ENCODE results near the gene PDE2A.

The PDE2A gene

GRCh38 chr11:72685560-72686480, 11.6 kb upstream of the PDE2A start:
- Histone ChIP-seq H3K27me3 (ENCODE audit: insufficient read depth, low read length) (no peaks in the 10 kb centered on the region), H3K4me1 (ENCODE audit: insufficient read depth, low read length) (peaks cover 9% of the 10 kb centered on the region), H3K9me3 (ENCODE audit: low read length) (no peaks in the 10 kb centered on the region), H2AFZ (ENCODE audit: low read depth, low read length) (no peak overlapping the region), H3K36me3 (ENCODE audit: insufficient read depth, low read length) (peaks cover 11% of the 10 kb centered on the region), H3K4me3 (ENCODE audit: low read length) (no peak overlapping the region)

GRCh38 chr11:72684236-72684912, 10.2 kb upstream of the PDE2A start:
- Histone ChIP-seq H2AFZ (ENCODE audit: low read depth, low read length) (no peak overlapping the region), H3K27me3 (ENCODE audit: insufficient read depth, low read length) (no peaks in the 10 kb centered on the region)

DNA sequence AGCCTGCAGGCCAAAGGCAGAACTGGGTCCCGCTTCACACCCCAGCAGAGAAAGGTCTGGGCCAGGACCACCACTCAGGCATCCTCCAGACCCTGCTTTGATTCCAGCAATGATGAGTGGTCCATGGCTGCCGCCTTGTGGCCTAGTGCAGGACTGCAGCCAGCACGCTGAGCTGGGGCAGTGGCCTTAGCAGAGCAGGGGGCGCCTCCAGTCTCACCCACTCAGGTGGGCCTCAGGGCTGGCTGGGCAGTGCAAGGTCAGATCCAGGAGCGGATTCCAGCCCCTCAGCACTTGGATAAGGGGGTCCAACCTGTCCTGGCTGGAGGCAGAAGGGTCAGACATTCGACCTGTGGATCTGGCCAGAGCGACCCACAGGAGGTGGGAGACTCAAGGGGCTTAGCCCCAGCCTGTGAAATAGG, 9.6 kb upstream of the PDE2A start:
- peaks cover 8% of the 10 kb centered on the region for H3K36me3 ChIP-seq (ENCODE audit: insufficient read depth, low read length)
- H3K27me3 ChIP-seq (ENCODE audit: insufficient read depth, low read length), result peaks cover 3% of the 10 kb centered on the region
- peaks cover 9% of the 10 kb centered on the region for H3K4me1 ChIP-seq (ENCODE audit: insufficient read depth, low read length)
- no peaks in the 10 kb centered on the region for H3K9me3 ChIP-seq (ENCODE audit: low read length)
- H3K4me3 ChIP-seq (ENCODE audit: low read length), result no peak overlapping the region
- H2AFZ ChIP-seq (ENCODE audit: low read depth, low read length), result no peak overlapping the region

More at GRCh38 chr11:72684236-72684912, 10.2 kb upstream of the PDE2A start:
- H3K36me3 ChIP-seq (ENCODE audit: insufficient read depth, low read length), result peaks cover 8% of the 10 kb centered on the region
- peaks cover 9% of the 10 kb centered on the region for H3K4me1 ChIP-seq (ENCODE audit: insufficient read depth, low read length)
- no peak overlapping the region for H3K4me3 ChIP-seq (ENCODE audit: low read length)
- H3K9me3 ChIP-seq (ENCODE audit: low read length), result no peaks in the 10 kb centered on the region

DNA sequence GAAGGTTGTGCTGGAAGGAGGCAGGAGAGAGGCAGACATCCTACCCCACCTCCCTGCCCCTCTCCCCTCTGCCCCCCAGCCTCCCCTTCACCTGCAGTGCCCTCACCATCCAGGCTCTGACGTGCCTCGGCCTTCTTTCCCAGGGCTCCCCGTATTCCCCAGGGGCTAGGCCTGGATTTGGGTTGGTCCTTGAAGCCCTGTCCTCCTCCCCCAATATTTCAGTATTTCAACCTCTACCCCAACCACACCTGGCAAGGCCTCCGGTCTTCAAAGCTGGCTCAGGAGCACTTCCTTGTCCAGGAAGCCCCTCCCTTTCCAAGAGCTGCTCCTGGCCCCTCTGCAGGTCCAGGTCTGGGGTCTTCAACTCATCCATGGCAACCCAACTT, 8.6 kb upstream of the PDE2A start:
- Histone ChIP-seq H2AFZ (ENCODE audit: low read depth, low read length) (no peak overlapping the region), H3K4me3 (ENCODE audit: low read length) (no peak overlapping the region), H3K27me3 (ENCODE audit: insufficient read depth, low read length) (peaks cover 12% of the 10 kb centered on the region), H3K36me3 (ENCODE audit: insufficient read depth, low read length) (peaks cover 8% of the 10 kb centered on the region), H3K4me1 (ENCODE audit: insufficient read depth, low read length) (peaks cover 9% of the 10 kb centered on the region), H3K9me3 (ENCODE audit: low read length) (no peaks in the 10 kb centered on the region)

- Histone ChIP-seq H3K4me1 (ENCODE audit: insufficient read depth, low read length) (peaks cover 9% of the 10 kb centered on the region), H3K27me3 (ENCODE audit: insufficient read depth, low read length) (peaks cover 16% of the 10 kb centered on the region), H2AFZ (ENCODE audit: low read depth, low read length) (no peak overlapping the region), H3K9me3 (ENCODE audit: low read length) (no peaks in the 10 kb centered on the region), H3K36me3 (ENCODE audit: insufficient read depth, low read length) (peaks cover 5% of the 10 kb centered on the region), H3K4me3 (ENCODE audit: low read length) (no peak overlapping the region)
These were observed 8.1 kb upstream of the PDE2A start for GRCh38 chr11:72682238-72682857.

GRCh38 chr11:72681226-72682153, 7.3 kb upstream of the PDE2A start:
- peaks cover 9% of the 10 kb centered on the region for H3K4me1 ChIP-seq (ENCODE audit: insufficient read depth, low read length)
- H3K4me3 ChIP-seq (ENCODE audit: low read length), result no peak overlapping the region
- H2AFZ ChIP-seq (ENCODE audit: low read depth, low read length), result no peak overlapping the region
- H3K9me3 ChIP-seq (ENCODE audit: low read length), result no peaks in the 10 kb centered on the region
- peaks cover 2% of the 10 kb centered on the region for H3K36me3 ChIP-seq (ENCODE audit: insufficient read depth, low read length)
- peaks cover 23% of the 10 kb centered on the region for H3K27me3 ChIP-seq (ENCODE audit: insufficient read depth, low read length)

DNA sequence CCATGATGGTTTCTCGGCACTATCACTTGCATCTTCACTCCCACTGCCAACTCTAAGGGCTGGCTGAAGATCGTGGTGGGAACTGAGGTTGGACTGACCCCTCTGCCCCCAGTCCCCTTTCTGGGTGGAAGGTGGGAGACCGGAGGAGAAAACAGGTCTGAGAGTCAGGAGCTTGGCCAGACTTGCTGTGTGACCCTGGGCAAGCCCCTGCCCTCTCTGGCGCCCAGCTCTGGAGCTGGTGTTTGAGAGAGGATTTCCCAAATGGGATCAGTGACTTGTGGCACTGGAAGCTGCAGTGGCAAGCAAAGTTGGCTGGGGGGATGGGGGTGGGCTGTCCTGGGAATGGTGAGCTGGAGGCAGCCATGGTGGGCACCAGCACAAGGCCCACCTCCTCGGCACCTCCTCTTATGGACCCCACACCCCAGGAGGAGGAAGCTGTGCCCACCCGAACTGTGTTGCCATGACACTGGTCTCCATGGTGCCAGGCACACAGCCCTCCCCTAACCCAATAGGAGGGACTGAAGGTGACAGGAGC, 6.5 kb upstream of the PDE2A start:
- Histone ChIP-seq H3K36me3 (ENCODE audit: insufficient read depth, low read length) (no peaks in the 10 kb centered on the region), H3K4me3 (ENCODE audit: low read length) (no peak overlapping the region), H3K9me3 (ENCODE audit: low read length) (no peaks in the 10 kb centered on the region), H3K27me3 (ENCODE audit: insufficient read depth, low read length) (peaks cover 31% of the 10 kb centered on the region), H2AFZ (ENCODE audit: low read depth, low read length) (no peak overlapping the region), H3K4me1 (ENCODE audit: insufficient read depth, low read length) (peaks cover 9% of the 10 kb centered on the region)

GRCh38 chr11:72679869-72680268, 5.6 kb upstream of the PDE2A start:
- peaks cover 39% of the 10 kb centered on the region for H3K27me3 ChIP-seq (ENCODE audit: insufficient read depth, low read length)
- peaks cover 11% of the 10 kb centered on the region for H3K4me1 ChIP-seq (ENCODE audit: insufficient read depth, low read length)
- H3K4me3 ChIP-seq (ENCODE audit: low read length), result no peak overlapping the region

DNA sequence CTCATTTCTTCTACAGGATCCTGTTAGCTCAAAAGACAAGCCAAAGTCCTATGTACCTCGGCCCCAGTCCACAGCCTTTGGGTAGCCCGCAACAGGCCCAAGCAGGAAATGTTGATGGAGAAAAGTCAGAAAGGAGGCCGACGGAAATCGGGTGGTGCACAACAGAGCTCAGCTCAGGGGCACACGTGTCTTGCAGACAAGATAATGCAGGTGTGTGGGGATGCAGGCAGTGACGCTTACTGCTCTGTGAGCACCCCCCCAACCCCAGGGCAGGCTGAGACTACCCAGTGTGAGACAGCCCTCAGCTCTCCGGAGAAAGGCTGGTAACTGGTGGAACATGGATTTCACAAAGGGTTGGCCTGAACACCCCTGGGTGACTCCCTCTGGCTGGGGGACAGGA, 4.3 kb upstream of the PDE2A start:
- peaks cover 47% of the 10 kb centered on the region for H3K27me3 ChIP-seq (ENCODE audit: insufficient read depth, low read length)
- H3K4me1 ChIP-seq (ENCODE audit: insufficient read depth, low read length), result peaks cover 22% of the 10 kb centered on the region
- H3K36me3 ChIP-seq (ENCODE audit: insufficient read depth, low read length), result no peaks in the 10 kb centered on the region
- no peaks in the 10 kb centered on the region for H3K9me3 ChIP-seq (ENCODE audit: low read length)
- no peak overlapping the region for H3K4me3 ChIP-seq (ENCODE audit: low read length)
- no peak overlapping the region for H2AFZ ChIP-seq (ENCODE audit: low read depth, low read length)

More at GRCh38 chr11:72679869-72680268, 5.6 kb upstream of the PDE2A start:
- no peaks in the 10 kb centered on the region for H3K36me3 ChIP-seq (ENCODE audit: insufficient read depth, low read length)
- H3K9me3 ChIP-seq (ENCODE audit: low read length), result no peaks in the 10 kb centered on the region
- H2AFZ ChIP-seq (ENCODE audit: low read depth, low read length), result no peak overlapping the region

DNA sequence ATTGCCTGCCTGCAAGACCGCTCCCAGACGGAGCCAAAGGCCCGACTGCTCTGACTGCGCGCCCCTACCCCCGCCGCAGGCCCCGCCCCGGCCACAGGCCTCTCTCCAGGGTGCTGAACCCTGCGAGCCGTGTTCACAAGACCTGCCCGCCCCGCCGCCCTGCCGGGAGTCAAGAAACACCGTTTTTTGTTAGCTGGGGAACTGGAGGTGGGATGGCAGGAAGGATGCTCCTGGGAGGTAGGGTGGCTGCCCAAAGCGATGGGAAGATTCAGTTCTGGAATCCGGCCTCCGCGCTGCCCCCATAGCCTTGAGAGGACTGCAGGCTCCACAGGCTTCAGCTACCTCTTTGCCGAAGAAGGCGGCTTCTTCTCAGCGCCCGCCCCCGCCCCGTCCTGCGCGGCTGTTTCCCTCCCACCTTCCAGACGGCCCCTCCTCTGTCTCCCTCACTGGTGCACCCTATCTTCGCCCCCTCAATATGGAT, 2.7 kb upstream of the PDE2A start:
- no peaks in the 10 kb centered on the region for H3K9me3 ChIP-seq (ENCODE audit: low read length)
- H3K27me3 ChIP-seq (ENCODE audit: insufficient read depth, low read length), result peaks cover 51% of the 10 kb centered on the region
- no peak overlapping the region for H2AFZ ChIP-seq (ENCODE audit: low read depth, low read length)
- no peaks in the 10 kb centered on the region for H3K36me3 ChIP-seq (ENCODE audit: insufficient read depth, low read length)
- H3K4me1 ChIP-seq (ENCODE audit: insufficient read depth, low read length), result peaks cover 27% of the 10 kb centered on the region
- H3K4me3 ChIP-seq (ENCODE audit: low read length), result no peak overlapping the region

GRCh38 chr11:72675221-72675620, 999 bp upstream of the PDE2A start:
- H3K27me3 ChIP-seq (ENCODE audit: insufficient read depth, low read length), result peaks cover 60% of the 10 kb centered on the region
- no peaks in the 10 kb centered on the region for H3K36me3 ChIP-seq (ENCODE audit: insufficient read depth, low read length)
- no peak overlapping the region for H3K4me3 ChIP-seq (ENCODE audit: low read length)
- peaks cover 24% of the 10 kb centered on the region for H3K4me1 ChIP-seq (ENCODE audit: insufficient read depth, low read length)
- no peak overlapping the region for H2AFZ ChIP-seq (ENCODE audit: low read depth, low read length)
- H3K9me3 ChIP-seq (ENCODE audit: low read length), result no peaks in the 10 kb centered on the region

- H3K4me1 ChIP-seq (ENCODE audit: insufficient read depth, low read length), result peaks cover 41% of the 10 kb centered on the region
- H3K27me3 ChIP-seq (ENCODE audit: insufficient read depth, low read length), result peaks cover 55% of the 10 kb centered on the region
- H3K4me3 ChIP-seq (ENCODE audit: low read length), result peak overlapping the region; percentile 41
- H2AFZ ChIP-seq (ENCODE audit: low read depth, low read length), result no peak overlapping the region
- H3K36me3 ChIP-seq (ENCODE audit: insufficient read depth, low read length), result no peaks in the 10 kb centered on the region
- no peaks in the 10 kb centered on the region for H3K9me3 ChIP-seq (ENCODE audit: low read length)
These were observed 809 bp downstream of the PDE2A start for GRCh38 chr11:72673284-72673942.

Data from neuron (in vitro differentiated cells).